ENCODE results near the gene EEF1A2.
"Not testable (repeated sequence)": the region's sequence is repeated elsewhere in the genome, so short reads cannot be mapped to it uniquely, and the experiment has no call there.

EEF1A2 gene

DNA sequence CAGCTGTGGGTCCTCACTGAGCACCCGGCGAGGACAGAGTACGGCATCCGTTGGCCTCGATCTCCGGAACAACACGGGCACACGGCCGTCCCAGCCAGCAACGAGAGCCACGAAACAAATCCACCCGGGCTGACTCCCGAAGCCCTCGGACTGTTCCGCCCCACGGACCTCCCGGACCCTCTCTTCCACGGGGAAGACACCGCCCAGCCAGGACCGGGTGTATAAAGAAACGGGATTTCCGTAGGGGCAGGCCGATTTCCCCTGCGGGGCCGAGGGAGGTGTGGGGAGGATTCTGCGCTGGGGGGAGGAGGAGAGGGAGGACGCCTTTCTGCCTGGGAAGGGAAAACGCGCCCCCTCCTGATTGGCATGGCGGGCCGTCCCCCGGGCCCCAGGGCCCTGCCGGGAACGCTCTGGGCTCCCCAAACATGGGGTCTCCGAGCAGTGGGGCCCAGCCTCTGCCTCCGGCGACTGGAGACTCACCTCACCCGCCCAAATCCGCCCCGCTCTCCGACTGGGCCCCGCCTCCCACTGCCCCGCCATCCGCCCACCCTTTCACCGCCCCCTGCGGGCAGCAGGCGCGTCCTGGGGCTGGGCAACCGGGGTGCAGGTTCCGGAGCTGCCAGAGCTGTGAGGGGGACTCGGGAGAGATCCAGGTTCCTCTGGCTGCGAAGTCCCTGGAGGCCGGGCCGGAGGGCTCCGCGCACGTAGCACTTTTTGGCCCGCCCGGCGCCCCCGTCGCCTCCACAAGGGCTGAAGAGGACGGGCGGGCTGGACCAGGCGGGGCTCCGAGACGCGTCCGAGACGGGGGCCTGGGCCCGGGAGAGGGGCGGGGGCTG lies 21.0 kb upstream of the EEF1A2 start:
- DNase-seq: peak; percentile 79

DNA sequence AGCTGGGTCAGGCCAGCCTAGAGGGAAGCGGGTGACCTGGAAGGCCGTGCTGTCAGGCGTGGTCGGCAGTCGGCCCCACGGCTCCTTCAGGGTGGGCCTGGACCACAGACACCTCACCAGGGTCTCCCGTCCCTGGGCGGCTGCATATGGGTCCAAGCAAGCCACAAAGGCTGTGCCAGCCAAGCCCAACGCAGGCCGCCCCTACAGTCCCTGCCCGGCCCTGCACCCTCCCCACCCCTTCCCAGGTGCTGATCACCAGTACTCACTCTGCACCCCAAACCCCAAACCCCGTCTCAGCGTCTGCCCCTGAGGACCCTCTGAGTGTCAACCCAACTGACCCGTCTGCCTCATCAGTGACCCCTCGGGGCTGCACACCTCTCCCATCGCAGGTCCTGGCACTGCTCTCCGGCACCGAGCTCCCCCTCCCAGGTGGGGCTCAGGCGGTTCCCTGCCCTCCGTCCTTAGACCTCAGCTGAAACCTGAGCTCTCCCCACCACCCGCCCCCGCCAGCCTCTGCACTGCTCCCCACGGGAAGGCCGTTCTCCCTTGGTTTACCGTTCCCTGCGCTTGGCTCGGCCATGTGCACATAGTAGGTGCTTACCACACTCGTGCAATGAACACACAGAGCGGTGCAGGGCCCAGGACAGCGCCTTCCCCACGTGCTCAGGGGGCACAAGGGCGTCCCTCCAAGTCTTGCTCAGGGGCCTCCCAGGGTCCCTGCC lies 20.2 kb upstream of the EEF1A2 start:
- no peak for DNase-seq

DNA sequence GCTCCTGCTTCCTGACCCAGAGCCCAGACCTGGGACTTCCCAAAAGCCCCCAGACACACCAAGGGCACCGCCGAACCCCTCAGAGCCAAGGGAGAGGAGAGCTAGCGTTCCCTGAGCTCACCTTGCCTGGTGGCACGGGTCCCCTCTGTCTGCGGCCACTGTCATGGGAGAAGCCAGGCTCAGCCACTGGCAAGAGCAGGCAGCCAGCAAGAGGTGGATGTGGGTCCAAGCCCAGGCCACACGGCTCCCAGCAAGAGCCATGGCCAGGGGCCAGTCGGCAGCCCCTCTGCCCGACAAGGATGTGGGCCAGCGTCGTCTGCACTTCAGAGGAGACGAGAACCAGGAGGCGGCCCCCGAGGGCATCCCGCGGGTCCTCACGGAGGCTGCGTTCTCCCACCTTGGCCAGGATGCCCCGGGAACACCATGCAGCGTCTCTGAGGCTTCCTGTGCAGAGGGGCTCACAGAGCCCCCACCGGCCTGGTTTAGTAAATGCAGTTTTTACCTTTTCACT lies 19.5 kb upstream of the EEF1A2 start:
- no peak for DNase-seq

DNA sequence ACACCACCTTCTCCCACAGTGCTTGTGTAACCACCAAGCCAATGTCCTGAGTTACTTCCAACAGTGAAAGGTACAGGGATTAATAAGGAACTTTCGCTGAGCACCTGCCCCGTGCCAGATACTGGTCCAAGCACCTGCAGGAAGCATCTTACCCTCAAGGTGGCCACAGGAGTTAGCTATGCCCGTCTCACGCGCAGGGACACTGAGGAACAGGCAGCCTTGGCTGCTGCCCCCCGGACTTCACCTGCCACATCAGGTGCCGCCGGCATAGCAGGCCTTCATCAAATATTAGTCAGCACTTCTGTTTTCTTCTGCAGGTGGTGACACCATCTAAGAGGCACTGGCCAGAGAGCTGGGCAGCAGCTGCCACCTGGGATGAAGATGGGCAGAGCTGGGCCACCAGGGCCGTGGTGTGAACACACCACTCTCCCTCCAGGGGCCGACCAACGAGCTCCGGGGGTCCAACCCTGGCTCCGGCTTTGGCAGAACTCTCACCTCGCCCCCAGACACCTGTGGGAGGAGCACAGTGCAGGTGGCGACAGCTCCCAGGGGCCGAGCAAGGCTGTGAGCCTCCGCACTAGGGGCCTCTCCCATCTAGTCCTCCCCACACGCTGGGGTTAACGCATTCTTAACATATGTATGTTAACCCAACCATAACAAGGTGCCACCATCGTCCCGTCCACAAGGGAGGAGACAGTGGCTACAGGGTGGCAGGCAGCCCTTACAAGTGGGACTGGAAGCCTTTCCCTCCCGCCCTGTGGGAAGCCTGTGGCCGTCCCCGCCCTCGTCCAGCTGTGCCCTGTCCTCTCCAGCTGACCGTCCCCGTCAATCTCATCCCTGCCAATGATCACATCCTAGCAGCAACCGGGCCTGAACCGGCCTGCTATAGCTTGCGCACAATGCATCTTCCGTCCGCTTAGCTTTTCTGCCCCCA lies 18.8 kb upstream of the EEF1A2 start:
- no peak for DNase-seq

DNA sequence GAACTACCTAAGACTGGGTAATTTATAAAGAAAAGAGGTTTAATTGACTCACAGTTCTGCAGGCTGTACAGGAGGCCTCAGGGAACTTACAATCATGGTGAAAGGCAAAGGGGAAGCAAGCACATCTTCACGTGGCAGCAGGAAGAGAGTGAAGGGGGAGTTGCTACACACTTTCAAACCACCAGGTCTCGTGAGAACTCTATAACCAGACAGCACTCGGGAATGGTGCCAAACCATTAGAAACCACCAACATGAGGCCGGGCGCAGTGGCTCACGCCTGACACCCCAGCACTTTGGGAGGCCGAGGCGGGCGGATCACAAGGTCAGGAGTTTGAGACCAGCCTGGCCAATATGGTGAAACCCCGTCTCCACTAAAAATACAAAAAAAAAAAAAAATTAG lies 15.6 kb upstream of the EEF1A2 start:
- DNase-seq: not testable (repeated sequence)

DNA sequence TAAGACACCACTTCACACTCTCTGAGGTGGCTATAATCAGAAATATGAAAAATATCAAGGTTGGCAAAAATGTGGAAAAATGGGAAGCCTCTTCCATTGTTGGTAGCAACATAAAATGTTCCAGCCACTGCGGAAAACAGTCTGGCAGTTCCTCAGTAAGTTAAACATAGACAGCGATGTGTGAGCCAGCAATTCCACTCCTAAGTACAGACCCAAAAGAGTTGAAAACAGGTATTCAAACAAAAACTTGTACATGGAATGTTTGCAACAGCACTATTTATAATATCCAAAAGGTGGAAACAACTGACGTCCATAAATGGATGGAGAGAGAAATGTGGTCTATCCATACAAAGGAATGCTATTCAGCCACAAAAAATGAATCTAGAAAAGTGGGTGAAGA lies 14.3 kb upstream of the EEF1A2 start:
- no peak for DNase-seq

DNA sequence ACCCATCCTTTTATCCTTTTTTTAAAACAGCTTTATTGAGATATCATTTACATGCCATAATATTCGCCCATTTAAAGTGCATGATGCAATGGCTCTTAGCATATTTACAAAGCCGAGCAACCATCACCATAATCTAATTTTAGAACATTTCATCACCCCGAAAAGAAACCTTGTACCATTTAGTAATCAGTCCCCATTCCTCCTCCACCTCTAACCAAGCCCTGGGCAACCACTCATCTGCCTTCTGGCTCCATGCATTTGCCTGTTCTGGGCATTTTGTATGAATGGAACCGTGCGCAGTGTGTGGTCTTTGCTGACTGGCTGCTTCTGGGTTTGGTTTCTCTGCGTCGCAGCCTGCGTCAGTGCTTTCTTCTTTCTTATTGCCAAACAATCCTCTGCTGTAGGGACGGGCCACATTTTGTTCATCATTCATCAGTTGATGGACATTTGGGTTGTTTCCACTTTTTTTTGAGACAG lies 10.2 kb upstream of the EEF1A2 start:
- DNase-seq: peak; percentile 25

DNA sequence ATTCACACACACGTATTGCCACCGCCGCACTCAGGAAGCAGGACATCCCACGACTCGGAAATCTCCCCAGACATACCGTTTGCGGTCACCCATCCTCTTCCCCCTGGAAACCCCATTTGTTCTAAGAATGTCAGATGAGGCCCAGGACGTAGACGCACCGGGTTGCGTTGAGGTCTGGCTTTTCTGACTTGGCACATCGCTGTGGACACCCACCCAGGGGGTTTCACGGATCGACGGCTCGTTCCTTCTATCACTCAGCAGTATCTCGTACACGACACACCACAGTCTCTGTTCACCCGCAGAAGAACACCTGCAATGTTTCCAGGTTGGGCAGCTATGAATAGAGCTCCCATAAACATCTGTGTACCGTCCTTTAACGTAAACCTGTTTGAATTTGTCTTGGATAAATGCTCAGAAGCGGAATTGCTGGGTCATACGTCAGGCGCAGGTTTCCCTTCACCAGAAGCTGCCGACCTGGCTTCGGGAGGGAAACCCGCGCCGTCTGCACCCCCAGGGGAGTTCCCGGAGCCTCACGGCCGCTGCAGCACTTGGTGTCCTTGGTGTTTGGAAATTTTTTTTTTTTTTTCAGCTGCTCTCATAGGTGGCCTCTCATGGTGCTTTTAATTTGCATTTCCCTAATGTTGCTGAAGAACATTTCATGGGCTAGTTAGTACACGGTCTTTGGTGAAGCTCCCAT lies 9.3 kb upstream of the EEF1A2 start:
- peak; percentile 35 for DNase-seq

DNA sequence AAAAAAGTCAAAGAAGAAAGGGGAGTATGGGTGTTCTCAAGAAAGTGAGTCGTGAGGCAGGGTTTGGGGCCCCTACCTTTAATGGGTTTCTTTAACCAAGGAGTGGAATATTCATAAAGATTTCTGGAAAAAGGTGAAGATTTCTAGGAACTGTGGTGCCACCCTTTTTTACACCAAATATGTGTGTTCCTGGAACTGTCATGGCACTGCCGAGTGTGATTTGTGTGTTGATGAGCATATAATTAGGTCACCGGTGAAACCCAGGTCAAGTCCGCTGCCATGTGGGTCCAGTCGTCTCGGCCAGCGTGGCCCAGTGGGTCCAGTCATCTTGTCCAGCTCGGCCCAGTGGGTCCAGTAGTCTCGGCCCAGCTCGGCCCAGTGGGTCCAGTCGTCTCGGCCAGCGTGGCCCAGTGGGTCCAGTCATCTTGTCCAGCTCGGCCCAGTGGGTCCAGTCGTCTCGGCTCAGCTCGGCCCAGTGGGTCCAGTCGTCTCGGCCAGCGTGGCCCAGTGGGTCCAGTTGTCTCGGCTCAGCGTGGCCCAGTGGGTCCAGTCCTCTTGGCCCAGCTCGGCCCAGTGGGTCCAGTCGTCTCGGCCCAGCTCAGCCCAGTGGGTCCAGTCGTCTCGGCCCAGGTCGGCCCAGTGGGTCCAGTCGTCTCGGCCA lies 8.3 kb upstream of the EEF1A2 start:
- DNase-seq: no peak

DNA sequence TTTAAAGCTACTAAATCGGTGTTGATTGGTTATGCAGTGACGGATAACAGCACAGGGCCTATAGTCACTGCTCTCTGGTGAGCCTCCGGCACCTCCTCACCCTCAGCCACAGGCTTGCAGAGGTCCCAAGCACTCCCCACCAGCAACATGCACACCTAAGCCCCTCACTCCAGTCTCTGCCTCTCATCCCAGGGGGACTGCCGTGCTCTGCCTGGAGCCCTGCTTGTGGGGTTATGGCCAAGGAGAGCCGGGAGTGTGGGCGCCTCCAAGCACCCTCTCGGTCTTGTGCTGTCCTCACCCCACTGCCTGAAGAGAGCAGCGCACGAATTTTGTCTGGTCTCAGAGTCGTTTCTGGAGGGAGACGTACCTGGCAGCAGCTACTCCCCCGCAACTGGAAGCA lies 6.8 kb upstream of the EEF1A2 start:
- DNase-seq: no peak

DNA sequence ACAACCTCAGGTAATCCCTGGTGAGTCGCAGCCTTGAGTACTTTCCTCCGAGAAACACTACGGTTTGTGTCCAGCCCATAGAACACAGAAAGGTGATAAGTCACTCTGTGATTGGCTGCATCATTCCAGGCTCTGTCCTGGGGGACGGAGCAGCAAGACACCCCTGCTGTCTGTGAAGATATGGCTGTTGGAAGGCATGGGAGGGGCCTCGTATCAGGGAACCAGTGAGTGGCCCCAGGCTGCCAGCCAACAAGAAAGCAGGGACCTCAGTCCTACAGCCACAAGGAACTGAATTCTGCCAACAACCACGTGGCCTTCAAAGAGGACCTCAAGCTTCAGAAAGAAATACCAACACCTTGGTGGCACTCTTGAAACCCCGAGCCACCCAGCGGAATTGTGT lies 6.4 kb upstream of the EEF1A2 start:
- no peak for DNase-seq

DNA sequence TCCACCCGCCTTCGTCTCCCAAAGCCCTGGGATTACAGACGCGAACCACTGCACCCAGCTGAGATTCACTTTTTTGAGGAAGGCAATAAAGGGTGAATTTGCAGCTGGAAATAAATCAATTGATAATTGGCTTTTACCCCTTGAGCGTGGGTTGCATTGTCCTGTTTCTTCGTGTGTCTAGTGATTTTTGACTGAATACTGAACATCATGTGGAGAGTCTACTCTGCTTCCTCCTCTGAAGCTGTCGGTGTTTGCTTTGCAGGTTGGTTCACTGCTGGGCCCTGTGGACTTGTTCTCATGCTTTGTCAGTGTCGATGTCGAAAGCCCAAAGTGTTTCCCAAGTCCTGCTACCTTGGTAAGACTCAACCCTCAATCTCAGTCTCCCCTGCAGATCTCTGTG lies 5.8 kb upstream of the EEF1A2 start:
- DNase-seq: no peak

DNA sequence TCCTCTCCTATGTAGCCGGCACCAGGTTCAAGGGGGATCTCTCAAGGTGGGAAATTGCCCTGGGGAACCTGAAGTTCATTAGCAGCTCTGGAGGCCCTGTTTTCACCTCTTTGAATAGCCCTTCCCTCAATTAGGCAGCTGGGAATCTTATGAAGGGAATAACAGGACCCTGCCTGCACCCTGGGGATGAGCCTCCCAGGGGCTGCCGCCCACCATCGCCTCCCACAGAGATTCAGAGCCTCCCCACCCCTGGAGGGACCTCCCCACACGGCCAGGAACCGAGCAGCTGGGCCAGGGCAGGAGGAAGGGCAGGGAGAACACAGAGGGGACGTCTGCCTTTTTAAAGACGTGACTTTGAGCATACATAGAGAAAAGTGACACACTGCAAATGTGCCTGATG lies 4.6 kb upstream of the EEF1A2 start:
- no peak for DNase-seq

DNA sequence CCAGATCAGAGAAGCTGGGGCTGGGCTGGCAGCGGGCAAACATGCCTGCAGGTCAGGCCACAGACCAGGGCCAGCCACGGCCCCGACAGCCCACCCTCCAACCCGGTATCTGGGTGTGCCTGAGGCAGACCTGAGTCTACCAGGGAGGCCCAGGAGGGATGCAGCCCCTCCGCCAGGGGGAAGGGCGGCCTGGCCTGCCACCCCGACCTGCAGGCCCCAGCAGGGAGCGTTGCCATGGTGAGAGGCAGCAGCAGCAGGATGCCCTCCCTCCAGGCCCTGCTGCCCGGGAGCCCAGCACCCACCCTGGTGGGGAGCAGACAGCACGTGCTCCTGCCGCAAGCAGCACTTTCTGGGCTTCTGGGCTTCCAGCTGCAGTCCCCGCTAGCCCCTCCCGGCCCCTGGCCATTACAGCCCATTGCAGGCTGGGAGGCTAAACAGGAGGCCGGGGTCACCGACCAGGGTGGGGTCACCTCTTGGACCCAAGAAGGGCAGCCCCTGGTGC lies 3.8 kb upstream of the EEF1A2 start:
- DNase-seq: peak; percentile 88

DNA sequence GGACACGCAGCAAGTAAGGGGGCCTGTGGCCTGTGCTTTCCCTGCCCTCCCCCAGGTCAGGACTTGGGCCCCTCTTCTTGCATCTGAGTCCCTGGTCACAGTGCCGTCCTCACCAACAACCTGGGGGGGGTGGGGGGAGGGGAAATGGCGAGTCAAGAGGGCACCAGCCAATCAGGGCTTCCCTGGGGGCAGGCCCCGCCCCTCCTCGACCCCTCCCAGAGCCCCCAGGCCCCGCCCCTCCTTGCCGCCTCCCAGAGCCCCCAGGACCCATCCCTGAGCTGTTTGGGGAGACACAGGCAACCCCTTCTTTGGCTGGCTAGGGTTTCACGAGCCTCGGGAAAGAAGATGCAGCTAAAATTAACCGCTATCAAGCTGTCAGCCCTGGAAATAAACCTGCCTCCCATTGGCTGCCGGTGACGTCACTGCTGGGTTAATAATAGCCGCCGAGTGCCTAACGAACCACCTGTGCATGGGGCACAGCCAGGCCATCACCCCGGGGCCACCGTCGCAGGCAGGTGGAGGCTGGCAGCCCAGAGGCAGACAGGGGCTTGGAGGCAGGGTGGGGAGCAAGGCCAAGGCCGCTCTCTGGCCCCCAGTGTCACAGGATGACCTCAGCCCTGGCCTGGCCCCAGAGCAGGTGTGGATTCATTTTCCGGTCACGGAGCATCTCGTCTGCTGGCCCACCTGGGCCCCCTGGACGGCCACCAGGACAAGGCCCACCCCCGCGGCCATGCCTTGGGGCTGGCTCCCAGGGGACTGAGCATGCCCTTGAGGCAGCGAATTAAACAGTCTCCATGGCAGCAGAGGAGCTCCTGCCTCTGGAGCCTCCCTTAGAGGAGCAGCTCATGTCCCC lies 3.2 kb upstream of the EEF1A2 start:
- peak; percentile 88 for DNase-seq

DNA sequence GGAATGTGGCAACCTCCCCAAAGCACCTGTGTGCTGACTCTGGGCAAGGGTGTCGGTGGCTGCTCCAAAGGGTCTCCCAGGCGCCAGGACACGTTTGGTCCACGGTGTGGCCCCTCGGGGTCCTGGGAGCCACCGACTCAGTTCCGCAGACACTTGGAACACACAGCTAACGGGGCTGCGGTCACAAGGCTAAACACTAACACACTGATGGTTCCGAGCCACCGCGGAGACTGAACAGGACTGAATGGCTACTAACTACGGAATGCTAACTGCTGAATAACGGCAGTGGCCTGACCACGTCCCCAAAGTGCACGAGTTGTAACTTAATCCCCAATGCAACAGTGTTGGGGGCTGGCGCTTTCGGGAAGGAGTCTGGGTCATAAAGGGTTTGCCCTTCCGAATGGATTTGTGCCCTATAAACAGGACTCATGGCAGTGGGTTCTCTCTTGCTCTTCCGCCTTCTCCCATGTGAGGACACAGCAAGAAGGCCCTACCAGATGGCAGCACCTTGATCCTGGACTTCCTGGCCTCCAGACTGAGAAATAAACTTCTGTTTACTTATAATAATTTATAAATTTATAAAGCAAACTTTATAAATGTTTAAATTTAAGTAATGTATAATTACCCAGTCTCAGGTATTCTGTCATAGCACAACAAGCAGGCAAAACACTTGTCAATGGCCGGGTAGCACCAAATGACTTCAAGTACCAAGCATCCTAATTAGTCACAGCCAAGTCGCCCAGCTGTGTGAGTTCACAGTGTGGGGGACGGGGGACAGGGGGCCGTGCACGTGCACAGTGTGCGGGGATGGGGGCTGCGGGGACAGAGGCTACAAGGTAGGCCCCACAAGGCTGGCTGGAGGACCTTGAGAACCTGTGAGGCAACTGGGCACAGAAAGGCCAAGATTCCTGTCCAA lies 2.3 kb upstream of the EEF1A2 start:
- DNase-seq: no peak

DNA sequence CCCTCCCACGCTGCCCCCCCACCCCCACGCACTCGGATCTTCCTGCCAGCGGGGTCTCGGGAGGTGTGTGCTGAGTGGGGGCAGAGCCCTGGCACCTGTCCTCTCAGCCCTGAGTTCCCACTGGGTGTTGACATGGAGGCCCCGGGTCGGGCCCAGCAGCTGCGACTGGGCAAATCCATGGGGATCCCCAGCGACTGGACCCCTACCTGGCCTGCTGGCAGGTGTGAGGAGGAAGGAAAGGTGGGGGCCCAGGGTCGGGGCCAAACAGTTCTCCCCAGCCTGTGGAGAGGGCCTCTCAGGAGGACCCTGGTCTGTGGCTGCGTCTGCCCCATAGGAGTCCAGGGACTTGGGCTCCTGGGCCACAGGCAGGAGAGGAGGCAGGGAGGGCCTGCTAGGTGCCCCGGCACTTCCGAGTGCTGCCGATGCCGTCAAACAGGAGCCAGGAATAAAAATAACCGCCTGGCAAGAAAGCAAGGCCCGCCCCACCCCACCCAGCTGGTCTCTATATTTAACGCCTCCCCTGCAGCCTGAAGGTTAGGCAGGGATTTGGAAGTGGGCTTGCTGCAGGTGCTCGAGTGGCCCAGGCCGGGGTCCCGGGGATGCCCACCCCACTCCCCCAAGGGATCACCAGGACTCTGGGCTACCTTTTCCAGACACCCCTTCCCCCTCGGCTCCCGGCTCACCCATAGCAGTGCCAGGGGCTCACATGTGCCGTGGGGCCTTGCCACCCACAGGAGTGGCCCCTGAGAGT lies 1.4 kb upstream of the EEF1A2 start:
- DNase-seq: no peak

DNA sequence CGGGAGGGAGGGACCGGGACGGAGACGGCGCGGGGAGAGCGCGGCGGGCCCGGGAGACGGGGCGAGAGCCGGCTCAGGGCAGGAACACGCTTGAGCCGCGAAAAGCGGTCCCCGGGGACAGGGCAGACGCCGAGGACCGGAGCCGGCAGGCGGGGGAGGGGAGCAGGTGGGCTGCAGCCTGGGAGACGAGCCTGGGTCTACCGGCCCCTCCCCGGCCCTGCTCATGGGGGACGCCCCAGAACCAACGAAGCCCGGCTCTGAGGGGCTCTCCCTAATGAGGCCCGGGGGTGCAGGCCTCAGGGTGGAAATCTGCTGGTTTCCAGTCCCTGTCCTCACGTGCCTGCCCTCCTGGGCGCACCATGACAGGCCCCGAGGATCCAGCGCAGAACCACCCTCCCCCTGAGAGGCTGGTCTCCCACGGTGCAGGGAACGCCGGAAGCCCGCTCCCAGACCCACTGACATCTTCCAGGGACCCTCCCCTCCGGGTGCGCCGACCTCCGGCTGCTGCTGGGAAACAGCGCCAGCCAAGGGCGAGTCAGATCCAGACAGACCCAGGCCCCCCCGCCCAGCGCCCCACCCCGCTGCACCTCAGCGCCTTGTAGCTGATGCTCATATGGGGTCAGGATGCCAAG lies 571 bp upstream of the EEF1A2 start:
- no peak for DNase-seq
